Stimulated activated CD8-positive, alpha-beta memory T cell treated with anti-CD3 and anti-CD28 coated beads, Interleukin-12 subunit alpha, Interleukin-12 subunit beta, amount 100 ng/mL, for 24 hours (primary cell): ENCODE data around the gene PLEKHA5.
"Not testable (repeated sequence)": the region's sequence is repeated elsewhere in the genome, so short reads cannot be mapped to it uniquely, and the experiment has no call there.

ENCODE experiments used
- DNase-seq: peaks from one replicate; pipeline ENCODE4 v3.0.0-alpha.2; 2020; ENCODE audit errors: extremely low read depth

Gene PLEKHA5

GRCh38 chr12:19338405-19338804 is 208.9 kb downstream of the PLEKHA5 start:
- no peak for DNase-seq

- DNase-seq = not testable (repeated sequence)
Observed at GRCh38 chr12:19350850-19351249, 221.3 kb downstream of the PLEKHA5 start.

- no peak for DNase-seq
Observed at GRCh38 chr12:19351346-19351745, 221.8 kb downstream of the PLEKHA5 start.

GRCh38 chr12:19369691-19370148 is 240.2 kb downstream of the PLEKHA5 start:
- no peak for DNase-seq

- no peak for DNase-seq
Observed at GRCh38 chr12:19373586-19373985, 244.1 kb downstream of the PLEKHA5 start.

GRCh38 chr12:19375888-19376287 is 246.4 kb downstream of the PLEKHA5 start:
- no peak for DNase-seq

GRCh38 chr12:19376691-19377090 is 247.2 kb downstream of the PLEKHA5 start:
- no peak for DNase-seq

GRCh38 chr12:19382111-19382526 is 252.6 kb downstream of the PLEKHA5 start:
- DNase-seq = peak; percentile 20

GRCh38 chr12:19382563-19382962 is 253.0 kb downstream of the PLEKHA5 start:
- no peak for DNase-seq

- no peak for DNase-seq
Observed at GRCh38 chr12:19387161-19387560, 257.6 kb downstream of the PLEKHA5 start.

GRCh38 chr12:19388131-19388549 is 258.6 kb downstream of the PLEKHA5 start:
- no peak for DNase-seq

GRCh38 chr12:19390051-19390598 is 260.6 kb downstream of the PLEKHA5 start:
- no peak for DNase-seq

- not testable (repeated sequence) for DNase-seq
Observed at GRCh38 chr12:19392644-19393043, 263.1 kb downstream of the PLEKHA5 start.

GRCh38 chr12:19394385-19394784 is 264.9 kb downstream of the PLEKHA5 start:
- no peak for DNase-seq

- DNase-seq = no peak
Observed at GRCh38 chr12:19397534-19397933, 268.0 kb downstream of the PLEKHA5 start.

- no peak for DNase-seq
Observed at GRCh38 chr12:19398376-19399363, 269.1 kb downstream of the PLEKHA5 start.

GRCh38 chr12:19400649-19401285 is 271.2 kb downstream of the PLEKHA5 start:
- DNase-seq = not testable (repeated sequence)

GRCh38 chr12:19402211-19402610 is 272.7 kb downstream of the PLEKHA5 start:
- DNase-seq = no peak

GRCh38 chr12:19402743-19403431 is 273.4 kb downstream of the PLEKHA5 start:
- no peak for DNase-seq

GRCh38 chr12:19404242-19404880 is 274.8 kb downstream of the PLEKHA5 start:
- no peak for DNase-seq

GRCh38 chr12:19409376-19409775 is 279.8 kb downstream of the PLEKHA5 start:
- DNase-seq = no peak
